Gastrocnemius medialis (tissue), 4 donors: ENCODE data around the gene CLEC5A. TPM values are rescaled to one million over a fixed set of nuclear protein-coding genes. Genes with fewer than 3 reads are reported as not detected.

Source experiments
- ATAC-seq, 2 donors: fragments of 150-250 bp; one replicate each; pipeline ENCODE4 v1.9.1; 2016
- DNase-seq, 2 donors: peaks; one replicate each; pipeline ENCODE4 v3.0.0-alpha.2; 2019
- H3K27ac ChIP-seq, 4 donors: fragments of 200-600 bp; sonication (generic); 1 replicate in 1 of 4; 2 replicates in 3 of 4; pipeline ENCODE4 v1.5.1; 2016 to 2018; ENCODE audit warnings: mild to moderate bottlenecking in 2 of 4, moderate library complexity in 1 of 4
- H3K27me3 ChIP-seq, 3 donors: fragments of 200-600 bp; sonication (generic) in 2 of 3; 1 replicate in 1 of 3; 2 replicates in 2 of 3; pipeline versions ENCODE4 v1.5.1 to v1.6.0; 2016 to 2019; ENCODE audit warnings: mild to moderate bottlenecking in 1 of 3, moderate library complexity in 1 of 3
- H3K36me3 ChIP-seq, 2 donors: fragments of 200-600 bp; sonication (generic) in 1 of 2; one replicate each; pipeline ENCODE4 v1.5.1; 2017 to 2018
- H3K4me1 ChIP-seq, 2 donors: fragments of 200-600 bp; sonication (generic) in 1 of 2; one replicate each; pipeline ENCODE4 v1.5.1; 2016 to 2017; ENCODE audit warnings: mild to moderate bottlenecking in 2 of 2
- H3K4me3 ChIP-seq, 4 donors: fragments of 200-600 bp; sonication (generic) in 3 of 4; 1 replicate in 1 of 4; 2 replicates in 3 of 4; pipeline ENCODE4 v1.5.1; 2016 to 2019; ENCODE audit warnings: mild to moderate bottlenecking in 2 of 4
- H3K9me3 ChIP-seq, 3 donors: fragments of 200-600 bp; sonication (generic) in 2 of 3; 1 replicate in 1 of 3; 2 replicates in 2 of 3; pipeline ENCODE4 v1.5.1; 2016 to 2019
- CTCF ChIP-seq, 5 experiments: fragments of 450-650 bp in 3 of 5; fragments of 200-600 bp in 2 of 5; sonication (generic) in 2 of 5; IDR thresholded peaks in 4 of 5; conservative IDR thresholded peaks in 1 of 5; 1 replicate in 4 of 5; 2 replicates in 1 of 5; pipeline ENCODE4 v1.5.1; 2016 to 2019; ENCODE audit warnings: antibody characterized with exemption in 5 of 5, mild to moderate bottlenecking in 3 of 5, moderate library complexity in 3 of 5
- POLR2A ChIP-seq, 2 donors: fragments of 450-650 bp; IDR thresholded peaks; one replicate each; pipeline ENCODE4 v1.6.1; 2017; ENCODE audit warnings: antibody characterized with exemption in 2 of 2, mild to moderate bottlenecking in 2 of 2, moderate library complexity in 2 of 2
- in situ Hi-C, 4 donors: fragments of 200-750 bp; cut with MboI; loops; one replicate each; pipeline versions ENCODE4 v1.15.0 to v1.8.0; 2017; ENCODE audit warnings: low sequenced_read_pairs in 4 of 4
- intact Hi-C: fragments of 100-400 bp; cut with DNase I; formaldehyde crosslinking; loops from one replicate; pipeline ENCODE4 v1.15.1; 2023; ENCODE audit warnings: low total_unique reads
- total RNA-seq, 4 donors: library from RNA; depleted of rRNA; stranded (reverse); fragments of >200 nt; gene quantifications; one replicate each; pipeline versions ENCODE4 v1.1.0 to v1.2.3, GENCODE V29; 2016

The CLEC5A gene
- total RNA-seq, 4 donors from 2014 or later: not detected

GRCh38 chr7:141891336-141891735 is 55.4 kb downstream of the CLEC5A start:
- intact Hi-C loops (no loop called here), in situ Hi-C loops (no loop called here)
- Histone ChIP-seq H3K9me3 (no peaks in the 10 kb centered on the region), H3K4me1 (no peaks in the 10 kb centered on the region), H3K36me3 (no peaks in the 10 kb centered on the region), H3K27ac (no peak overlapping the region), H3K27me3 (no peaks in the 10 kb centered on the region), H3K4me3 (no peak overlapping the region)
- ATAC-seq (no peak), DNase-seq (no peak)
- no peak for TF ChIP-seq POLR2A (IDR thresholded peaks at IDR 0.05)
- TF ChIP-seq CTCF (IDR thresholded peaks at IDR 0.05 in 4 of 5, conservative IDR thresholded peaks at IDR 0.05 in 1 of 5): no peak

GRCh38 chr7:141889321-141889720 is 57.5 kb downstream of the CLEC5A start:
- Histone ChIP-seq H3K36me3 (no peaks in the 10 kb centered on the region), H3K27ac (no peak overlapping the region), H3K9me3 (no peaks in the 10 kb centered on the region), H3K27me3 (no peaks in the 10 kb centered on the region), H3K4me1 (no peaks in the 10 kb centered on the region), H3K4me3 (no peak overlapping the region)
- TF ChIP-seq CTCF (IDR thresholded peaks at IDR 0.05 in 4 of 5, conservative IDR thresholded peaks at IDR 0.05 in 1 of 5) (no peak), POLR2A (IDR thresholded peaks at IDR 0.05) (no peak)
- intact Hi-C loops (no loop called here), in situ Hi-C loops (no loop called here)
- DNase-seq (no peak), ATAC-seq (no peak)

GRCh38 chr7:141884539-141885225 is 62.1 kb downstream of the CLEC5A start:
- Histone ChIP-seq H3K36me3 (no peaks in the 10 kb centered on the region), H3K27ac (no peak overlapping the region), H3K4me1 (no peaks in the 10 kb centered on the region), H3K4me3 (no peak overlapping the region), H3K9me3 (no peaks in the 10 kb centered on the region), H3K27me3 (no peaks in the 10 kb centered on the region)
- in situ Hi-C loops (no loop called here), intact Hi-C loops (no loop called here)
- TF ChIP-seq POLR2A (IDR thresholded peaks at IDR 0.05): no peak
- no peak for TF ChIP-seq CTCF (IDR thresholded peaks at IDR 0.05 in 4 of 5, conservative IDR thresholded peaks at IDR 0.05 in 1 of 5)
- ATAC-seq (no peak), DNase-seq (no peak)

GRCh38 chr7:141880960-141881359 is 65.8 kb downstream of the CLEC5A start:
- no peaks in the 10 kb centered on the region for H3K9me3 ChIP-seq
- no peaks in the 10 kb centered on the region for H3K4me1 ChIP-seq
- TF ChIP-seq CTCF (IDR thresholded peaks at IDR 0.05 in 4 of 5, conservative IDR thresholded peaks at IDR 0.05 in 1 of 5) (no peak), POLR2A (IDR thresholded peaks at IDR 0.05) (no peak)
- H3K27ac ChIP-seq: no peak overlapping the region
- ATAC-seq (no peak), DNase-seq (no peak)
- H3K4me3 ChIP-seq: no peak overlapping the region
- no peaks in the 10 kb centered on the region for H3K36me3 ChIP-seq
- intact Hi-C loops: no loop called here
- H3K27me3 ChIP-seq: no peaks in the 10 kb centered on the region
- in situ Hi-C loops: no loop called here

GRCh38 chr7:141877365-141877764 is 69.4 kb downstream of the CLEC5A start:
- TF ChIP-seq CTCF (IDR thresholded peaks at IDR 0.05 in 4 of 5, conservative IDR thresholded peaks at IDR 0.05 in 1 of 5) (no peak), POLR2A (IDR thresholded peaks at IDR 0.05) (no peak)

More at GRCh38 chr7:141877365-141877764, 69.4 kb downstream of the CLEC5A start:
- H3K9me3 ChIP-seq: no peaks in the 10 kb centered on the region
- DNase-seq (no peak), ATAC-seq (no peak)
- no peak overlapping the region for H3K4me3 ChIP-seq
- in situ Hi-C loops (no loop called here), intact Hi-C loops (no loop called here)
- no peak overlapping the region for H3K27ac ChIP-seq
- H3K27me3 ChIP-seq: no peaks in the 10 kb centered on the region
- no peaks in the 10 kb centered on the region for H3K36me3 ChIP-seq
- H3K4me1 ChIP-seq: no peaks in the 10 kb centered on the region
